ENCODE data around the gene ACVR1. TPM values are rescaled to one million over a fixed set of nuclear protein-coding genes. Genes with fewer than 3 reads are reported as not detected.

The ACVR1 gene
- total and polyA plus RNA-seq, 2 of the 13 experiments (the other 11 are each of a cell fraction or from before 2014, with no cell fraction given) = 2.3 to 5.4 TPM

DNA sequence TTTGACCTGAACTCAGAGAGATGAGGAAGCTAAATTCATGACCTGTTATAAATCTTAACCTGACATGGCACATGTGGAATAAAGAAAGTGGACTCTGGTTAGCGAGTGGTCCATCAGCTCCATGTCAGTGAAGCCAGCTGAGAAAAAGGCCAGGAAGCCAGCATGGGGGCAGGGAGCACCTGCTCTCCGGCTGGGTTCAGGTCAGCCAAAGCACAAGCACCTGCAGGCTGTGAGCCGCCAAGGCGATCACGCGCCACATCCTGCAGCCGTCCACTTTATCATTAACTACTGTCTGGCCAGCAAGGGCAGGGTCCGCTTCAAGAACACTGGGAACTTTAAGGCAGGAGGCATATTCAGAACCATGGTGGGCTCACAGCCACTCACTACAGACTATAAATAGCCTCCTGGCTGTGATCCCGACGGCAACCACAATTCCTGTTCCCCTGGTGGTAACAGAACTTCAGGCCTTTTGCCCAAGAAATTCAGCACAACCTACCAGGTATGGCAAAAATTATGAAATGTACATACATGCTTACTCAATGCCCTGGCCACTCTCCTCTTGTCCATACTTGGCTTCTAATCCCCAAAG, 35.5 kb downstream of the ACVR1 start (continued):
- TF ChIP-seq ARID4A (CRISPR knock-in tag; IDR thresholded peaks at IDR 0.05; ENCODE audit: borderline replicate concordance) (peak; percentile 73; the same call in 1 of the 2 replicates), HOMEZ (CRISPR knock-in tag; IDR thresholded peaks at IDR 0.05; ENCODE audit: low read depth) (no peak), FOXM1 (CRISPR knock-in tag; IDR thresholded peaks at IDR 0.05) (no peak), CREB1 (IDR thresholded peaks at IDR 0.05) (no peak), CREB1 (CRISPR knock-in tag; IDR thresholded peaks at IDR 0.05) (no peak), LBX2 (CRISPR knock-in tag; IDR thresholded peaks at IDR 0.05; ENCODE audit: borderline replicate concordance) (no peak), NFATC3 (CRISPR knock-in tag; IDR thresholded peaks at IDR 0.05) (no peak), ZNF616 (CRISPR knock-in tag; IDR thresholded peaks at IDR 0.05; ENCODE audit: low read depth) (no peak), KLF16 (CRISPR knock-in tag; IDR thresholded peaks at IDR 0.05) (peak in 1 of 2 experiments; percentile 66; a peak in 1 of 4 replicates), ARID2 (CRISPR knock-in tag; IDR thresholded peaks at IDR 0.05; ENCODE audit: borderline replicate concordance) (0 out of 2 replicates have a peak, but pooled peaks have one; percentile 62), ZNF225 (CRISPR knock-in tag; IDR thresholded peaks at IDR 0.05) (0 out of 2 replicates have a peak, but pooled peaks have one; percentile 54), HDAC1 (CRISPR knock-in tag; IDR thresholded peaks at IDR 0.05) (peak; percentile 85), GATAD1 (CRISPR knock-in tag; IDR thresholded peaks at IDR 0.05) (no peak), ZNF44 (CRISPR knock-in tag; IDR thresholded peaks at IDR 0.05) (0 out of 2 replicates have a peak, but pooled peaks have one; percentile 62)
- TF ChIP-seq, protein P1, sequence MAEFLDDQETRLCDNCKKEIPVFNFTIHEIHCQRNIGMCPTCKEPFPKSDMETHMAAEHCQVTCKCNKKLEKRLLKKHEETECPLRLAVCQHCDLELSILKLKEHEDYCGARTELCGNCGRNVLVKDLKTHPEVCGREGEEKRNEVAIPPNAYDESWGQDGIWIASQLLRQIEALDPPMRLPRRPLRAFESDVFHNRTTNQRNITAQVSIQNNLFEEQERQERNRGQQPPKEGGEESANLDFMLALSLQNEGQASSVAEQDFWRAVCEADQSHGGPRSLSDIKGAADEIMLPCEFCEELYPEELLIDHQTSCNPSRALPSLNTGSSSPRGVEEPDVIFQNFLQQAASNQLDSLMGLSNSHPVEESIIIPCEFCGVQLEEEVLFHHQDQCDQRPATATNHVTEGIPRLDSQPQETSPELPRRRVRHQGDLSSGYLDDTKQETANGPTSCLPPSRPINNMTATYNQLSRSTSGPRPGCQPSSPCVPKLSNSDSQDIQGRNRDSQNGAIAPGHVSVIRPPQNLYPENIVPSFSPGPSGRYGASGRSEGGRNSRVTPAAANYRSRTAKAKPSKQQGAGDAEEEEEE (CRISPR knock-in tag; IDR thresholded peaks at IDR 0.05; ENCODE audit: borderline replicate concordance) = no peak
- TF ChIP-seq, protein P2, sequence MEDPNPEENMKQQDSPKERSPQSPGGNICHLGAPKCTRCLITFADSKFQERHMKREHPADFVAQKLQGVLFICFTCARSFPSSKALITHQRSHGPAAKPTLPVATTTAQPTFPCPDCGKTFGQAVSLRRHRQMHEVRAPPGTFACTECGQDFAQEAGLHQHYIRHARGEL (CRISPR knock-in tag; IDR thresholded peaks at IDR 0.05) = no peak
- TF ChIP-seq, protein P3, sequence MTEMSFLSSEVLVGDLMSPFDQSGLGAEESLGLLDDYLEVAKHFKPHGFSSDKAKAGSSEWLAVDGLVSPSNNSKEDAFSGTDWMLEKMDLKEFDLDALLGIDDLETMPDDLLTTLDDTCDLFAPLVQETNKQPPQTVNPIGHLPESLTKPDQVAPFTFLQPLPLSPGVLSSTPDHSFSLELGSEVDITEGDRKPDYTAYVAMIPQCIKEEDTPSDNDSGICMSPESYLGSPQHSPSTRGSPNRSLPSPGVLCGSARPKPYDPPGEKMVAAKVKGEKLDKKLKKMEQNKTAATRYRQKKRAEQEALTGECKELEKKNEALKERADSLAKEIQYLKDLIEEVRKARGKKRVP (CRISPR knock-in tag; IDR thresholded peaks at IDR 0.05) = peak in 1 of 2 experiments; percentile 66; a peak in 2 of 4 replicates
- TF ChIP-seq, protein P4, sequence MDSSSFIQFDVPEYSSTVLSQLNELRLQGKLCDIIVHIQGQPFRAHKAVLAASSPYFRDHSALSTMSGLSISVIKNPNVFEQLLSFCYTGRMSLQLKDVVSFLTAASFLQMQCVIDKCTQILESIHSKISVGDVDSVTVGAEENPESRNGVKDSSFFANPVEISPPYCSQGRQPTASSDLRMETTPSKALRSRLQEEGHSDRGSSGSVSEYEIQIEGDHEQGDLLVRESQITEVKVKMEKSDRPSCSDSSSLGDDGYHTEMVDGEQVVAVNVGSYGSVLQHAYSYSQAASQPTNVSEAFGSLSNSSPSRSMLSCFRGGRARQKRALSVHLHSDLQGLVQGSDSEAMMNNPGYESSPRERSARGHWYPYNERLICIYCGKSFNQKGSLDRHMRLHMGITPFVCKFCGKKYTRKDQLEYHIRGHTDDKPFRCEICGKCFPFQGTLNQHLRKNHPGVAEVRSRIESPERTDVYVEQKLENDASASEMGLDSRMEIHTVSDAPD (CRISPR knock-in tag; IDR thresholded peaks at IDR 0.05) = peak; percentile 46; the same call in 1 of the 2 replicates
